Activated naive CD8-positive, alpha-beta T cell treated with anti-CD3 and anti-CD28 coated beads for 36 hours (primary cell): Measurements from ENCODE around the gene ESM1. TPM values are rescaled to one million over a fixed set of nuclear protein-coding genes. Genes with fewer than 3 reads are reported as not detected.
"Not testable (repeated sequence)": the region's sequence is repeated elsewhere in the genome, so short reads cannot be mapped to it uniquely, and the experiment has no call there.

Source experiments
- DNase-seq: peaks from one replicate; pipeline ENCODE4 v3.0.0; 2021
- H3K27ac Mint-ChIP-seq: one replicate; pipeline ENCODE4 v1.8.0; 2022; ENCODE audit warnings: mild to moderate bottlenecking, moderate library complexity, mixed read lengths
- H3K27me3 Mint-ChIP-seq: one replicate; pipeline ENCODE4 v1.8.0; 2022; ENCODE audit warnings: mild to moderate bottlenecking, mixed read lengths
- H3K36me3 Mint-ChIP-seq: one replicate; pipeline ENCODE4 v1.8.0; 2021; ENCODE audit warnings: mild to moderate bottlenecking, mixed read lengths
- H3K4me1 Mint-ChIP-seq: one replicate; pipeline ENCODE4 v1.8.0; 2021; ENCODE audit warnings: mixed read lengths
- H3K4me3 Mint-ChIP-seq: one replicate; pipeline ENCODE4 v1.8.0; 2022; ENCODE audit warnings: mild to moderate bottlenecking, moderate library complexity, mixed read lengths
- H3K9me3 Mint-ChIP-seq: one replicate; pipeline ENCODE4 v1.8.0; 2022; ENCODE audit warnings: mixed read lengths
- total RNA-seq, 2 experiments: library from RNA; stranded (reverse); gene quantifications; one replicate each; pipeline ENCODE4 v1.2.3, GENCODE V29; 2021

Gene ESM1
- not detected for total RNA-seq

GRCh38 chr5:54985301-54986268 is at the start of gene ESM1:
Gene ESM1 (minus strand): TSS chr5:54985593. CDS start chr5:54985517, 76 bp downstream.
- H3K27ac Mint-ChIP-seq: no peak within 1 kb of the TSS
- no peaks in the 10 kb centered on the region for H3K9me3 Mint-ChIP-seq
- H3K27me3 Mint-ChIP-seq: peaks cover 10% of the 10 kb centered on the region
- no peaks in the 10 kb centered on the region for H3K36me3 Mint-ChIP-seq
- peaks cover 23% of the 10 kb centered on the region for H3K4me1 Mint-ChIP-seq
- DNase-seq: no peak
- no peak within 1 kb of the TSS for H3K4me3 Mint-ChIP-seq

DNA sequence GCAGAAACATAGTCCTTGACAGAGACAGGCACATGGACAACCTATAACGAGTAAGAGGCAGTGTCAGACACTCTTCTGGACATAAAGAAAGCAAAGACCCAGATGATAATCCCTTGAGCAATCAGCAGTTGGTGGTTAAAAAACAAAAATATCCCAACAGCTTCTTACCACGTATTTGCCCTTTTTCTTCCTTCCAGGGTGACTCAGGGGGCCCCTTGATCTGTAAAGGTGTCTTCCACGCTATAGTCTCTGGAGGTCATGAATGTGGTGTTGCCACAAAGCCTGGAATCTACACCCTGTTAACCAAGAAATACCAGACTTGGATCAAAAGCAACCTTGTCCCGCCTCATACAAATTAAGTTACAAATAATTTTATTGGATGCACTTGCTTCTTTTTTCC is 48.2 kb upstream of the ESM1 start:
- no peak for DNase-seq
- Mint-ChIP-seq H3K27me3 (no peaks in the 10 kb centered on the region), H3K27ac (no peak overlapping the region), H3K9me3 (peaks cover 3% of the 10 kb centered on the region), H3K36me3 (no peaks in the 10 kb centered on the region), H3K4me1 (peaks cover 34% of the 10 kb centered on the region), H3K4me3 (no peak overlapping the region)

DNA sequence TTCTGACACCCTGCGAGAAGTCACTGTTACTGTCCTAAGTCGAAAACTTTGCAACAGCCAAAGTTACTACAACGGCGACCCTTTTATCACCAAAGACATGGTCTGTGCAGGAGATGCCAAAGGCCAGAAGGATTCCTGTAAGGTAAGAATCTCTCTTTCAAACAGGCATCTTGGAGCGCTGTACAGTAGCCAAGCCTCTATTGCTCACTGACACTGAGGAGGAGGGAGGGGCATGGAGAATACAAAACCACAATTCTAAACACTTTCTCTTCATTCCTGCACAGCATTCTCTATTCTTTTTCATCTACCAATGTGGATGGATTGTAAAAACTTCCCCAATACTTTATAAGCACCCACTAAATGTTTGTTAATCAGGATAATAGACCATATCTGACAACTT is 46.1 kb upstream of the ESM1 start:
- Mint-ChIP-seq H3K36me3 (peaks cover 6% of the 10 kb centered on the region), H3K4me3 (no peak overlapping the region), H3K4me1 (peaks cover 36% of the 10 kb centered on the region), H3K27ac (no peak overlapping the region), H3K27me3 (no peaks in the 10 kb centered on the region), H3K9me3 (peaks cover 6% of the 10 kb centered on the region)
- DNase-seq: no peak

- DNase-seq: no peak
- peaks cover 39% of the 10 kb centered on the region for H3K4me1 Mint-ChIP-seq
- H3K36me3 Mint-ChIP-seq: peaks cover 6% of the 10 kb centered on the region
- no peaks in the 10 kb centered on the region for H3K27me3 Mint-ChIP-seq
- H3K27ac Mint-ChIP-seq: no peak overlapping the region
- no peak overlapping the region for H3K4me3 Mint-ChIP-seq
- H3K9me3 Mint-ChIP-seq: peaks cover 6% of the 10 kb centered on the region
Measured at GRCh38 chr5:55030676-55031369, 45.4 kb upstream of the ESM1 start.

DNA sequence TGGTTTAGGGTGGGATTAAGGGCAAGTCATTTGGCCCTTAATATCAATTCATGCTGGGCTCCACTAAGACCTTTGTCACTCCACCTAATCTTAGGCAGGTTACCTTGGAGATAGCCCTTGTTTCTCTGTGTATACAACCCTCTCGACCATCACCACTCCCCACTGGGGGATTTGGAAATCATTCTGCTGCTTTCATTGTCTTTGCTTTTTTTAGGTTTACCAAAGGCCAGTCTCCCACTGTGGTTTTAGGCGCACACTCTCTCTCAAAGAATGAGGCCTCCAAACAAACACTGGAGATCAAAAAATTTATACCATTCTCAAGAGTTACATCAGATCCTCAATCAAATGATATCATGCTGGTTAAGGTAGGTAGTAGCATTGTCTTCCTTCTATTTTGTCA is 44.8 kb upstream of the ESM1 start:
- Mint-ChIP-seq H3K9me3 (peaks cover 6% of the 10 kb centered on the region), H3K36me3 (peaks cover 6% of the 10 kb centered on the region), H3K4me3 (no peak overlapping the region), H3K27me3 (no peaks in the 10 kb centered on the region), H3K4me1 (peaks cover 42% of the 10 kb centered on the region), H3K27ac (no peak overlapping the region)
- DNase-seq: no peak

DNA sequence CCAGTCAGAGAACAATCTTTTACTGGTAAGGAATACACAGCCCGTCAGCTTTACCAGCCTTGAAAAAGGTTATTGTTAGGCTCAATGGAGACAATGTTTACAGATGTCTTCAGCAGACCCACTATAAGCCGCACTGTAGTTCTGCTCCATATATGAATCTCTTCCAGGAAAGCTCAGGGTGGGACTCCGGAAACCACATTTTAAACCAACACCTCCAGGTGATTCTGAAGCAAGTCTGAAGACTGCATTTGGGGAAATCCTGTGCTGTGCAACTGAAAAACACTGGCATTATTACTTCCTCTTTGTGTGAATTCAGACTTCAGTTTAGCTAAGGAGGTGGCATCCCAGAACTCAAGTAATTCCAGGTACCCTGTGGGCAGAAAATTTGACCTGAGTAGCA is 42.2 kb upstream of the ESM1 start:
- no peaks in the 10 kb centered on the region for H3K27me3 Mint-ChIP-seq
- H3K9me3 Mint-ChIP-seq: peaks cover 8% of the 10 kb centered on the region
- H3K4me3 Mint-ChIP-seq: no peak overlapping the region
- peak; percentile 35 for DNase-seq
- peaks cover 59% of the 10 kb centered on the region for H3K4me1 Mint-ChIP-seq
- H3K36me3 Mint-ChIP-seq: peaks cover 6% of the 10 kb centered on the region
- H3K27ac Mint-ChIP-seq: peak overlapping the region; percentile 51

DNA sequence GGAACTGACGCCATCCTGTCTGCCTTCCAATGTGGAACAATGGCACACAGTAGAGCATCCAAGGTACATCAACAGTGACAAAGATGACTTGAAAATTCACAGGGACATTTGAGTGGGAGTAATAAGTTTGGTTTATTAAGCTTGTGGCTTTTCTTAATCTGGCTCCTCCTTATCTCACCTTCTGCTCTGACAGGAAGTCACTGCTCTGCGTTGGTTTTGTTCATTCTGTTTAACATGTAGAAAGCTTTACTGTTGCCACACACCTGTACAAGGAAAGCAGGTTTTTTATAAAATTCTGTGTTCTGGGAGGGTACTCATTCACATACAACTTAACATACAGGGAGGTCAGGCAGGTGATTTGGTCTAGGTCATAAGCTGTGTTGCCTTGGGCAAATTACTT is 37.1 kb upstream of the ESM1 start:
- H3K36me3 Mint-ChIP-seq: peaks cover 9% of the 10 kb centered on the region
- H3K4me1 Mint-ChIP-seq: peaks cover 44% of the 10 kb centered on the region
- no peak overlapping the region for H3K27ac Mint-ChIP-seq
- no peaks in the 10 kb centered on the region for H3K27me3 Mint-ChIP-seq
- no peak for DNase-seq
- H3K4me3 Mint-ChIP-seq: no peak overlapping the region
- H3K9me3 Mint-ChIP-seq: peaks cover 9% of the 10 kb centered on the region

DNA sequence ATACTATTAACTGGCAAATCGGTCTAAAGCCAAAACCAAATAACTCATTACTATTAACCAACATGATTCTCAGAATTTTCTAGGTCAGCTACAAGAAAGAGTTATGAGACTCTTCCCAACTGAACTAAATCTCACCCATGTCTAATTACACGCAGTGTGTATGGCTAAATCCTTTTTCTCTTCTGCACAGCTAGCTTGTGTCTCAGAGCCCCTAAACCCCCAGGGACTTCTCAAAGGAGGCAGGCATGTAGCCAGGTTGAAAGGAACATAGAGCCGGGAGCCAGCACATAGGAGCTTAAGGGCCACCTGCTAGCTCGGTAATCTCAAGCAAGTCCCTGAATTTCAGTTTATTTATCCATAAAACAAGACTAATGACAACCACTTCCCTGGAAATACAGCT is 36.4 kb upstream of the ESM1 start:
- DNase-seq: no peak
- Mint-ChIP-seq H3K4me3 (no peak overlapping the region), H3K4me1 (peaks cover 37% of the 10 kb centered on the region), H3K27me3 (no peaks in the 10 kb centered on the region), H3K9me3 (peaks cover 7% of the 10 kb centered on the region), H3K27ac (no peak overlapping the region), H3K36me3 (peaks cover 5% of the 10 kb centered on the region)

GRCh38 chr5:55021410-55021809 is 36.0 kb upstream of the ESM1 start:
- Mint-ChIP-seq H3K27me3 (no peaks in the 10 kb centered on the region), H3K9me3 (peaks cover 10% of the 10 kb centered on the region), H3K4me1 (peaks cover 33% of the 10 kb centered on the region), H3K27ac (peak overlapping the region; percentile 56), H3K4me3 (no peak overlapping the region), H3K36me3 (peaks cover 4% of the 10 kb centered on the region)
- DNase-seq: no peak

DNA sequence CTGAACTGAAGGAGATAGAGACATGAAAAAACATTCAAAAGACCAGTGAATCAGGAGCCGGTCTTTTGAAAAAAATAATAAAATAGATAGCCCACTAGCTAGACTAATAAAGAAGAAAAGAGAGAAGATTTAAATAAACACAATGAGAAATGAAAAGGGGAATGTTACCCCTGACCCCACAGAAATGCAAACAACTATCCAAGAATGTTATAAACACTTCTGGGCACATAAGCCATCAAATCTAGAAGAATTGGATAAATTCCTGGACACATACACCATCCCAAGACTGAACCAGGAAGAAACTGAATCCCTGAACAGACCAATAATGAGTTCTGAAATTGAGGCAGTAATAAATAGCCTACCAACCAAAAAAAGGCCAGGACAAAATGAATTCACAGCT is 24.8 kb upstream of the ESM1 start:
- H3K9me3 Mint-ChIP-seq: peaks cover 24% of the 10 kb centered on the region
- H3K4me3 Mint-ChIP-seq, H3K27ac Mint-ChIP-seq, H3K36me3 Mint-ChIP-seq, H3K4me1 Mint-ChIP-seq, H3K27me3 Mint-ChIP-seq, DNase-seq: not testable (repeated sequence)

- Mint-ChIP-seq H3K4me3 (no peak overlapping the region), H3K36me3 (peaks cover 3% of the 10 kb centered on the region), H3K27ac (no peak overlapping the region), H3K9me3 (peaks cover 17% of the 10 kb centered on the region), H3K4me1 (peaks cover 11% of the 10 kb centered on the region), H3K27me3 (no peaks in the 10 kb centered on the region)
- no peak for DNase-seq
Measured at GRCh38 chr5:55004729-55005128, 19.3 kb upstream of the ESM1 start.

DNA sequence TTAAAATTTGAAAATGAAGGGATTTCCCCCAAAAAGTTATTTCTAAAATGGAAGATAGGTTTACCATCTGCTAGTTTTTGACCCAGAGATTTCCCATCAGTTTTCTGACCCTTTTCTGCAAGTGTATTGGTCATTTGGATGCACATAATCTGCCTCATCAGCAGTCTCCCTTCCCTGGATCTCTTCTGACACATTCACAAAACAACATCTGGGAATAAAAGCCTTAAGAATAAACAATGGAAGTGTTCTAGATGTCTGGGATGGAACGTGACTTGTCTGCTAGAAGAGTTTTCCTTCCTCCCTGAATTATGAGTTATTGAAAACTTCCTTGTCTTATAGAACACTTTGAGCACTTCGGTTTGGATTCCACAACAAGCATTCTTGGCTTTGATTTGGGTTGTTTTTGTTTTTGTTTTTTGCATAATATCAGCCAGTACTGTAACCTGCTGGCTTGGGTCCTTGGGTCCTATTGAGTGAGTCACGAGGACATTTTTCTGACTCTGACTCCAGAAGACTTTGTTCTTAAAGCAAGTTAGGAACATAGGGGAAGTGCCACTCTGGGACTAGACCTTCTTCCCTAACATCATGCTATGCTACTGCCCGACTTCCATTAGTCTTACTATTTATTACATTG is 18.2 kb upstream of the ESM1 start:
- DNase-seq: no peak
- Mint-ChIP-seq H3K4me3 (no peak overlapping the region), H3K4me1 (peaks cover 9% of the 10 kb centered on the region), H3K27ac (no peak overlapping the region), H3K27me3 (no peaks in the 10 kb centered on the region), H3K9me3 (peaks cover 17% of the 10 kb centered on the region), H3K36me3 (peaks cover 3% of the 10 kb centered on the region)

DNA sequence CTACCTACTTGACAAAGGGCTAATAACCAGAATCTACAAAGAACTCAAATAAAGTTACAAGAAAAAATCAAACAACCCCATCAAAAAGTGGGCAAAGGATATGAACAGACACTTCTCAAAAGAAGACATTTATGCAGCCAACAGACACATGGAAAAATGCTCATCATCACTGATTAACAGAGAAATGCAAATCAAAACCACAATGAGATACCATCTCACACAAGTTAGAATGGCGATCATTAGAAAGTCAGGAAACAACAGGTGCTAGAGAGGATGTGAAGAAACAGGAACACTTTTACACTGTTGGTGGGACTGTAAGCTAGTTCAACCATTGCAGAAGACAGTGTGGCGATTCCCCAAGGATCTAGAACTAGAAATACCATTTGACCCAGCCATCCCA is 16.8 kb upstream of the ESM1 start:
- Mint-ChIP-seq H3K9me3 (peaks cover 17% of the 10 kb centered on the region), H3K27ac (peak overlapping the region; percentile 12)
- not testable (repeated sequence) for H3K27me3 Mint-ChIP-seq, H3K36me3 Mint-ChIP-seq, H3K4me3 Mint-ChIP-seq, DNase-seq, H3K4me1 Mint-ChIP-seq

- peaks cover 1% of the 10 kb centered on the region for H3K36me3 Mint-ChIP-seq
- no peak overlapping the region for H3K4me3 Mint-ChIP-seq
- no peaks in the 10 kb centered on the region for H3K27me3 Mint-ChIP-seq
- H3K27ac Mint-ChIP-seq: no peak overlapping the region
- H3K4me1 Mint-ChIP-seq: peaks cover 9% of the 10 kb centered on the region
- no peak for DNase-seq
- peaks cover 13% of the 10 kb centered on the region for H3K9me3 Mint-ChIP-seq
Measured at GRCh38 chr5:54997081-54997480, 11.7 kb upstream of the ESM1 start.

DNA sequence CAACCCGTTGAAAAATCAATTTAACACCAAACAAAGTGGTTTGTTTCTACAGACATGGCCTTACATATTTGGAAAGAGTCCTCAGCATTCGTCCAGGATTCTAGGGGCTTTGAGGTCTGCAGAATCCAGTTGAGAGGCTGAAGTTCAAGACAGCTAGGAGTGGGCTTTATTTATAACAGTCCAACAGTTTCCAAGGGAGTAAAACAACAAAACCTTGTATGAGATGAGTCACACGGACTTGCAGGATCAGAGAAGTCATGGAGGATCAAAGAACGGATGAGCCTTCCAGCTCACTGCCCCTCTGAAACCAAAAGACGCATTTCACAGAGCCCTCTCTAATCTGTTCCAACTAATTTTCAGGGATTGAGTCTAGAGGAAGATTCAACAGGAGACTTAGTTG is 11.1 kb upstream of the ESM1 start:
- H3K27ac Mint-ChIP-seq: no peak overlapping the region
- no peak overlapping the region for H3K4me3 Mint-ChIP-seq
- H3K4me1 Mint-ChIP-seq: peaks cover 4% of the 10 kb centered on the region
- no peak for DNase-seq
- H3K36me3 Mint-ChIP-seq: no peaks in the 10 kb centered on the region
- peaks cover 7% of the 10 kb centered on the region for H3K9me3 Mint-ChIP-seq
- H3K27me3 Mint-ChIP-seq: no peaks in the 10 kb centered on the region
